CD4-positive, alpha-beta T cell (primary cell): ENCODE results near the gene PRRT1. TPM values are rescaled to one million over a fixed set of nuclear protein-coding genes. Genes with fewer than 3 reads are reported as not detected.
"Not testable (repeated sequence)": the region's sequence is repeated elsewhere in the genome, so short reads cannot be mapped to it uniquely, and the experiment has no call there.

Experiments used
- ATAC-seq: fragments of 200-7000 bp; cut with Tn5 transposase; one replicate; pipeline ENCODE4 v1.10.0; 2022; ENCODE audit warnings: mild to moderate bottlenecking; ENCODE audit not compliant: poor library complexity
- CTCF ChIA-PET: fragments of 350-600 bp; sonication (Branson Sonifier 250); formaldehyde crosslinking; loops from one replicate; lab custom pipeline; 2021; ENCODE audit warnings: antibody characterized with exemption, inconsistent platforms; lab: Charles Lee
- POLR2A ChIA-PET: fragments of 350-600 bp; sonication (Branson Sonifier 250); formaldehyde crosslinking; loops from one replicate; lab custom pipeline; 2021; ENCODE audit warnings: antibody characterized with exemption, inconsistent platforms; lab: Charles Lee
- DNase-seq, 14 experiments: peaks; one replicate each; pipeline ENCODE4 v3.0.0-alpha.2; 2013 to 2020; ENCODE audit warnings: mixed read lengths in 2 of 14
- H3K27ac ChIP-seq, 2 donors: one replicate each; pipeline versions ENCODE4 v1.5.1 to v1.7.0; 2013; ENCODE audit warnings: low read length in 2 of 2, low read depth in 1 of 2, mild to moderate bottlenecking in 1 of 2
- H3K27me3 ChIP-seq, 2 experiments: 1 replicate in 1 of 2; 2 replicates in 1 of 2; pipeline versions ENCODE4 v1.6.1 to v1.7.0; 2013; ENCODE audit warnings: low read length in 2 of 2, control low read depth in 1 of 2, mild to moderate bottlenecking in 1 of 2, moderate library complexity in 1 of 2; ENCODE audit not compliant: insufficient read depth in 2 of 2, control insufficient read depth in 1 of 2
- H3K36me3 ChIP-seq: one replicate; pipeline ENCODE4 v1.6.1; 2013; ENCODE audit warnings: low read length, control low read depth; ENCODE audit not compliant: insufficient read depth
- H3K4me1 ChIP-seq: one replicate; pipeline ENCODE4 v1.6.1; 2013; ENCODE audit warnings: low read length, control low read depth; ENCODE audit not compliant: insufficient read depth
- H3K4me3 ChIP-seq: one replicate; pipeline ENCODE4 v1.5.1; 2013; ENCODE audit warnings: mild to moderate bottlenecking, low read length, moderate library complexity
- H3K9me3 ChIP-seq, 2 experiments: 1 replicate in 1 of 2; 2 replicates in 1 of 2; pipeline versions ENCODE4 v1.6.1 to v1.7.0; 2013; ENCODE audit warnings: low read length in 2 of 2, mild to moderate bottlenecking in 2 of 2, control low read depth in 1 of 2, moderate library complexity in 1 of 2; ENCODE audit not compliant: control insufficient read depth in 1 of 2, insufficient read depth in 1 of 2
- H3K27ac Mint-ChIP-seq: one replicate; pipeline ENCODE4 v1.8.0; 2020; ENCODE audit warnings: mixed read lengths
- H3K27me3 Mint-ChIP-seq: one replicate; pipeline ENCODE4 v1.8.0; 2021; ENCODE audit warnings: mixed read lengths
- H3K36me3 Mint-ChIP-seq: one replicate; pipeline ENCODE4 v1.8.0; 2021; ENCODE audit warnings: low read depth, mixed read lengths
- H3K4me1 Mint-ChIP-seq: one replicate; pipeline ENCODE4 v1.8.0; 2021; ENCODE audit warnings: low read depth, mixed read lengths
- H3K4me3 Mint-ChIP-seq: one replicate; pipeline ENCODE4 v1.8.0; 2020; ENCODE audit warnings: mild to moderate bottlenecking, mixed read lengths
- H3K9me3 Mint-ChIP-seq: one replicate; pipeline ENCODE4 v1.8.0; 2020; ENCODE audit warnings: mixed read lengths
- intact Hi-C, 2 experiments: fragments of 100-400 bp; cut with DNase I in 1 of 2; cut with micrococcal nuclease in 1 of 2; formaldehyde crosslinking; loops; one replicate each; pipeline versions ENCODE4 v1.15.1 to v1.9.0; 2023 to 2025; cut with DNase I, micrococcal nuclease
- total RNA-seq, 174 experiments: library from RNA in 2 of 174; stranded (reverse) in 2 of 174; gene quantifications; one replicate each; pipeline ENCODE4 v1.2.3 and lab custom pipeline; 2021 to 2026
- TF ChIP-seq, protein P1 (sequence below): fragments of 200-600 bp; IDR thresholded peaks from one replicate; pipeline ENCODE4 v1.8.0; 2022; ENCODE audit warnings: antibody characterized with exemption, mild to moderate bottlenecking

PRRT1 gene
- total RNA-seq, 2 experiments from 2014 or later: 2.6 to 3.2 TPM

- intact Hi-C loops: loop anchor here in 1 of 2 experiments (5.0 kb wide), 1 partner anchor 46 kb away; the partner anchor contains the start of genes GPSM3 and PBX2
- TF ChIP-seq, protein P1, sequence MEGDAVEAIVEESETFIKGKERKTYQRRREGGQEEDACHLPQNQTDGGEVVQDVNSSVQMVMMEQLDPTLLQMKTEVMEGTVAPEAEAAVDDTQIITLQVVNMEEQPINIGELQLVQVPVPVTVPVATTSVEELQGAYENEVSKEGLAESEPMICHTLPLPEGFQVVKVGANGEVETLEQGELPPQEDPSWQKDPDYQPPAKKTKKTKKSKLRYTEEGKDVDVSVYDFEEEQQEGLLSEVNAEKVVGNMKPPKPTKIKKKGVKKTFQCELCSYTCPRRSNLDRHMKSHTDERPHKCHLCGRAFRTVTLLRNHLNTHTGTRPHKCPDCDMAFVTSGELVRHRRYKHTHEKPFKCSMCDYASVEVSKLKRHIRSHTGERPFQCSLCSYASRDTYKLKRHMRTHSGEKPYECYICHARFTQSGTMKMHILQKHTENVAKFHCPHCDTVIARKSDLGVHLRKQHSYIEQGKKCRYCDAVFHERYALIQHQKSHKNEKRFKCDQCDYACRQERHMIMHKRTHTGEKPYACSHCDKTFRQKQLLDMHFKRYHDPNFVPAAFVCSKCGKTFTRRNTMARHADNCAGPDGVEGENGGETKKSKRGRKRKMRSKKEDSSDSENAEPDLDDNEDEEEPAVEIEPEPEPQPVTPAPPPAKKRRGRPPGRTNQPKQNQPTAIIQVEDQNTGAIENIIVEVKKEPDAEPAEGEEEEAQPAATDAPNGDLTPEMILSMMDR: no peak
- DNase-seq (no peak), ATAC-seq (no peak)
- peaks cover 4% of the 10 kb centered on the region for H3K36me3 Mint-ChIP-seq
- CTCF ChIA-PET: no interaction called here
- no peak overlapping the region for H3K4me3 Mint-ChIP-seq
- no peaks in the 10 kb centered on the region for H3K36me3 ChIP-seq
- H3K9me3 Mint-ChIP-seq: no peaks in the 10 kb centered on the region
- no peak overlapping the region for H3K27ac ChIP-seq
- peaks cover 29% of the 10 kb centered on the region for H3K4me1 ChIP-seq
- H3K27me3 Mint-ChIP-seq: peaks cover 29% of the 10 kb centered on the region
- POLR2A ChIA-PET: interaction anchor here (0.9 kb wide), 1 partner anchor 26 kb away, joined by 4 read pairs; no protein-coding TSS in a partner anchor
- peaks cover 0 to 11% of the 10 kb centered on the region in 2 experiments for H3K9me3 ChIP-seq
- no peak overlapping the region for H3K27ac Mint-ChIP-seq
- no peak overlapping the region for H3K4me3 ChIP-seq
- peaks cover 11 to 26% of the 10 kb centered on the region in 2 experiments for H3K27me3 ChIP-seq
- peaks cover 32% of the 10 kb centered on the region for H3K4me1 Mint-ChIP-seq
These were observed 5.1 kb downstream of the PRRT1 start for GRCh38 chr6:32146687-32147086.

- H3K4me3 ChIP-seq: no peak overlapping the region
- ATAC-seq: no peak
- no peaks in the 10 kb centered on the region for H3K36me3 ChIP-seq
- POLR2A ChIA-PET: interaction anchor here (0.9 kb wide), 1 partner anchor 26 kb away, joined by 4 read pairs; no protein-coding TSS in a partner anchor
- Mint-ChIP-seq H3K4me3 (no peak overlapping the region), H3K9me3 (no peaks in the 10 kb centered on the region), H3K27ac (no peak overlapping the region), H3K27me3 (peaks cover 28% of the 10 kb centered on the region), H3K36me3 (peaks cover 4% of the 10 kb centered on the region), H3K4me1 (peaks cover 28% of the 10 kb centered on the region)
- no peak overlapping the region for H3K27ac ChIP-seq
- no peak for DNase-seq
- peaks cover 0 to 11% of the 10 kb centered on the region in 2 experiments for H3K9me3 ChIP-seq
- TF ChIP-seq, protein P1: no peak
- intact Hi-C loops: loop anchor here in 1 of 2 experiments (5.0 kb wide), 1 partner anchor 46 kb away; the partner anchor contains the start of genes GPSM3 and PBX2
- peaks cover 11 to 26% of the 10 kb centered on the region in 2 experiments for H3K27me3 ChIP-seq
- CTCF ChIA-PET: no interaction called here
- peaks cover 27% of the 10 kb centered on the region for H3K4me1 ChIP-seq
These were observed 5.5 kb downstream of the PRRT1 start for GRCh38 chr6:32146287-32146686.

- CTCF ChIA-PET, intact Hi-C loops, H3K27ac Mint-ChIP-seq, H3K4me3 ChIP-seq, H3K36me3 Mint-ChIP-seq, DNase-seq, H3K9me3 Mint-ChIP-seq, H3K36me3 ChIP-seq, ATAC-seq, H3K27ac ChIP-seq, H3K4me3 Mint-ChIP-seq, POLR2A ChIA-PET: not testable (repeated sequence)
- H3K4me1 Mint-ChIP-seq: peaks cover 14% of the 10 kb centered on the region
- peaks cover 14% of the 10 kb centered on the region for H3K27me3 Mint-ChIP-seq
- Histone ChIP-seq H3K9me3 (peaks cover 0 to 11% of the 10 kb centered on the region in 2 experiments), H3K27me3 (peaks cover 11 to 16% of the 10 kb centered on the region in 2 experiments), H3K4me1 (peaks cover 16% of the 10 kb centered on the region)
These were observed 7.5 kb downstream of the PRRT1 start for GRCh38 chr6:32144238-32144637.
